Suppressor macrophage treated with lipopolysaccharide for 1 hour (primary cell): ENCODE results near the gene PHF21B.
A peak's percentile ranks its signal among the peaks of the same experiment; 100 is the strongest.
"Not testable (repeated sequence)": the region's sequence is repeated elsewhere in the genome, so short reads cannot be mapped to it uniquely, and the experiment has no call there.

Source experiments
- DNase-seq, 3 donors: peaks; one replicate each; pipeline ENCODE4 v3.0.0-alpha.2; 2020 to 2022

Gene PHF21B

GRCh38 chr22:44862981-44863860 lies 146.6 kb downstream of the PHF21B start:
- peak in 1 of 3 donors; percentile 4 for DNase-seq

GRCh38 chr22:44862281-44862680 lies 147.5 kb downstream of the PHF21B start:
- DNase-seq, result no peak

GRCh38 chr22:44861245-44861644 lies 148.6 kb downstream of the PHF21B start:
- no peak for DNase-seq

- no peak for DNase-seq
Observed at GRCh38 chr22:44860311-44860710, 149.5 kb downstream of the PHF21B start.

GRCh38 chr22:44859641-44860040 lies 150.2 kb downstream of the PHF21B start:
- DNase-seq, result no peak

GRCh38 chr22:44858819-44859218 lies 151.0 kb downstream of the PHF21B start:
- DNase-seq, result not testable (repeated sequence)

GRCh38 chr22:44855855-44856254 lies 153.9 kb downstream of the PHF21B start:
- no peak for DNase-seq

- not testable (repeated sequence) for DNase-seq
Observed at GRCh38 chr22:44854641-44855040, 155.2 kb downstream of the PHF21B start.

GRCh38 chr22:44850946-44851345 lies 158.9 kb downstream of the PHF21B start:
- no peak for DNase-seq

GRCh38 chr22:44848791-44849420 lies 160.9 kb downstream of the PHF21B start:
- no peak for DNase-seq

GRCh38 chr22:44848296-44848741 lies 161.5 kb downstream of the PHF21B start:
- DNase-seq, result no peak

- no peak for DNase-seq
Observed at GRCh38 chr22:44847892-44848291, 161.9 kb downstream of the PHF21B start.

GRCh38 chr22:44847380-44847779 lies 162.4 kb downstream of the PHF21B start:
- DNase-seq, result no peak

GRCh38 chr22:44846726-44847275 lies 163.0 kb downstream of the PHF21B start:
- DNase-seq, result no peak

- DNase-seq, result no peak
Observed at GRCh38 chr22:44845796-44846720, 163.7 kb downstream of the PHF21B start.

GRCh38 chr22:44845191-44845590 lies 164.6 kb downstream of the PHF21B start:
- no peak for DNase-seq

- no peak for DNase-seq
Observed at GRCh38 chr22:44842417-44842816, 167.4 kb downstream of the PHF21B start.

- no peak for DNase-seq
Observed at GRCh38 chr22:44840611-44841322, 169.0 kb downstream of the PHF21B start.

GRCh38 chr22:44839721-44840120 lies 170.1 kb downstream of the PHF21B start:
- DNase-seq, result no peak

- DNase-seq, result no peak
Observed at GRCh38 chr22:44839061-44839460, 170.7 kb downstream of the PHF21B start.

GRCh38 chr22:44838316-44839016 lies 171.3 kb downstream of the PHF21B start:
- no peak for DNase-seq
